ENCODE results near the gene COL4A6. TPM values are rescaled to one million over a fixed set of nuclear protein-coding genes. Genes with fewer than 3 reads are reported as not detected.

COL4A6 gene
- total and polyA plus RNA-seq, 4 donors, result under 0.01 to 0.09 (median 0.07) TPM; not detected in 1

GRCh38 chrX:108221301-108221864 is 216.8 kb downstream of the COL4A6 start:
- no peak overlapping the region for H3K4me3 ChIP-seq (ENCODE audit: low read depth in 1 of 3, low read length in 3 of 3)
- H3K27ac ChIP-seq (ENCODE audit: low read depth in 1 of 2, low read length in 2 of 2), result no peak overlapping the region
- WGBS, result 86% methylated on average over 7 of the region's 7 CpGs
- no peaks in the 10 kb centered on the region for H3K36me3 ChIP-seq (ENCODE audit: control insufficient read depth in 4 of 4, insufficient read depth in 3 of 4, low read depth in 1 of 4, low read length in 3 of 4)
- no peaks in the 10 kb centered on the region for H3K4me1 ChIP-seq (ENCODE audit: control insufficient read depth in 4 of 4, insufficient read depth in 4 of 4, low read length in 3 of 4)
- no peak for TF ChIP-seq TAF1 (conservative IDR thresholded peaks at IDR 0.05)
- TF ChIP-seq FOXA1 (IDR thresholded peaks at IDR 0.05), result no peak
- no peak for TF ChIP-seq JUND (IDR thresholded peaks at IDR 0.05)
- no peak for TF ChIP-seq FOXA2 (IDR thresholded peaks at IDR 0.05)
- TF ChIP-seq ATF3 (IDR thresholded peaks at IDR 0.05), result no peak
- TF ChIP-seq RAD21 (IDR thresholded peaks at IDR 0.05), result no peak
- TF ChIP-seq GABPA (IDR thresholded peaks at IDR 0.05 in 1 of 2, conservative IDR thresholded peaks at IDR 0.05 in 1 of 2), result no peak
- no peak for TF ChIP-seq REST (IDR thresholded peaks at IDR 0.05)
- TF ChIP-seq, protein P1, sequence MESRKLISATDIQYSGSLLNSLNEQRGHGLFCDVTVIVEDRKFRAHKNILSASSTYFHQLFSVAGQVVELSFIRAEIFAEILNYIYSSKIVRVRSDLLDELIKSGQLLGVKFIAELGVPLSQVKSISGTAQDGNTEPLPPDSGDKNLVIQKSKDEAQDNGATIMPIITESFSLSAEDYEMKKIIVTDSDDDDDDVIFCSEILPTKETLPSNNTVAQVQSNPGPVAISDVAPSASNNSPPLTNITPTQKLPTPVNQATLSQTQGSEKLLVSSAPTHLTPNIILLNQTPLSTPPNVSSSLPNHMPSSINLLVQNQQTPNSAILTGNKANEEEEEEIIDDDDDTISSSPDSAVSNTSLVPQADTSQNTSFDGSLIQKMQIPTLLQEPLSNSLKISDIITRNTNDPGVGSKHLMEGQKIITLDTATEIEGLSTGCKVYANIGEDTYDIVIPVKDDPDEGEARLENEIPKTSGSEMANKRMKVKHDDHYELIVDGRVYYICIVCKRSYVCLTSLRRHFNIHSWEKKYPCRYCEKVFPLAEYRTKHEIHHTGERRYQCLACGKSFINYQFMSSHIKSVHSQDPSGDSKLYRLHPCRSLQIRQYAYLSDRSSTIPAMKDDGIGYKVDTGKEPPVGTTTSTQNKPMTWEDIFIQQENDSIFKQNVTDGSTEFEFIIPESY (IDR thresholded peaks at IDR 0.05), result no peak
- no peak for TF ChIP-seq HNF4G (IDR thresholded peaks at IDR 0.05)
- no peak for TF ChIP-seq MAX (IDR thresholded peaks at IDR 0.05)
- no peak for TF ChIP-seq SP1 (IDR thresholded peaks at IDR 0.05)
- no peak for TF ChIP-seq EGR1 (IDR thresholded peaks at IDR 0.05; ENCODE audit: low read depth in 2 of 2)
- TF ChIP-seq, protein P2, sequence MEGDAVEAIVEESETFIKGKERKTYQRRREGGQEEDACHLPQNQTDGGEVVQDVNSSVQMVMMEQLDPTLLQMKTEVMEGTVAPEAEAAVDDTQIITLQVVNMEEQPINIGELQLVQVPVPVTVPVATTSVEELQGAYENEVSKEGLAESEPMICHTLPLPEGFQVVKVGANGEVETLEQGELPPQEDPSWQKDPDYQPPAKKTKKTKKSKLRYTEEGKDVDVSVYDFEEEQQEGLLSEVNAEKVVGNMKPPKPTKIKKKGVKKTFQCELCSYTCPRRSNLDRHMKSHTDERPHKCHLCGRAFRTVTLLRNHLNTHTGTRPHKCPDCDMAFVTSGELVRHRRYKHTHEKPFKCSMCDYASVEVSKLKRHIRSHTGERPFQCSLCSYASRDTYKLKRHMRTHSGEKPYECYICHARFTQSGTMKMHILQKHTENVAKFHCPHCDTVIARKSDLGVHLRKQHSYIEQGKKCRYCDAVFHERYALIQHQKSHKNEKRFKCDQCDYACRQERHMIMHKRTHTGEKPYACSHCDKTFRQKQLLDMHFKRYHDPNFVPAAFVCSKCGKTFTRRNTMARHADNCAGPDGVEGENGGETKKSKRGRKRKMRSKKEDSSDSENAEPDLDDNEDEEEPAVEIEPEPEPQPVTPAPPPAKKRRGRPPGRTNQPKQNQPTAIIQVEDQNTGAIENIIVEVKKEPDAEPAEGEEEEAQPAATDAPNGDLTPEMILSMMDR (IDR thresholded peaks at IDR 0.05; ENCODE audit: low read depth, low read length, missing input control), result no peak
- no peaks in the 10 kb centered on the region for H3K9me3 ChIP-seq (ENCODE audit: control insufficient read depth in 4 of 4, low read length in 3 of 4)
- DNase-seq (ENCODE audit: low spot score), result no peak
- peaks cover 0 to 4% (median 0%) of the 10 kb centered on the region in 4 donors for H3K27me3 ChIP-seq (ENCODE audit: control insufficient read depth in 4 of 4, insufficient read depth in 4 of 4, low read length in 3 of 4)
- H3K9ac ChIP-seq (ENCODE audit: low read depth in 1 of 2, low read length in 2 of 2), result no peak overlapping the region
